ENCODE data around the gene HDAC7.
"Not testable (repeated sequence)": the region's sequence is repeated elsewhere in the genome, so short reads cannot be mapped to it uniquely, and the experiment has no call there.

The HDAC7 gene

DNA sequence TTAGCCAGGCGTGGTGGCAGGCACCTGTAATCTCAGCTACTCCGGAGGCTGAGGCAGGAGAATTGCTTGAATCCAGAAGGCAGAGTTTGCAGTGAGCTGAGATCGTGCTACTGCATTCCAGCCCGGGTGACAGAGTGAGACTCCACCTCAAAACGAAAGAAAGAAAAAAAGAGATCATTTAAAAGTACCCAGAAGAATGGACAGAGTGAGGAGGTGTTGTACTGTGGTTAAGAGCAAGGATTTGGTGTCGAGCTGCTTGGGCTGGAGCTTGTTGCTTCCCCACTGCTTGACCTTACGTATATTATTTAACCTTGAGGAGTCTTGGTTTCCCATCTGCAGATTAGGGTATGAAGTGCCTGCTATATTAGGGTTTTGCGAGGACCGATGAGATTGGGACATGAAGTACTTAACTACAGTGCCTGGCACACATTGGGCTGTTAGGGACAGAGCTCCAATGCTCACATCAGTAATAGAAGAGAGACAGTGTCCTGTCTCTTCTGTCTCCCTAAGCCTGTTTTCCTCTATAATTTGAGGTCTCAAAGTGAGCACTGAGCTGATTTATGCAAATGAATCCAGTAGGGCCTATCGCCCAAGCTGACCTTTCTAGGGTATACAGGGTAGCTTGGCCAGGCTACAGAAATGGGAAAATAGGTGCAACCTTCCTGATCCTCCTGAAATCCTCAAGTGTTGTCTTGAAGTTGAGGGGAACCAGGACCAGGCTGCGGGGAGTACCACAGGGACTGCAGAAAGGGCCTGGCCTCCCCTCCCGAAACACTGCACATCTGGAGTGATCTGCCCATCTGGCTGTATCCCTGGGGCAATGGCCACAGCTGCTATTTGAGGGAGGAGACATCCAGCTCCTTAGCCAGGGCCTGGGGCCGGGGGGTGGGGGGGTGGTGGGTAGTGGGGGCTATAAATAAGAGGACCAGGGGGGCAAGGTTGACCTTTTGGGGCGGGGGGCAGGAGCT, 8.6 kb upstream of the HDAC7 start:
- DNase-seq (ENCODE audit: low spot score) = no peak

DNA sequence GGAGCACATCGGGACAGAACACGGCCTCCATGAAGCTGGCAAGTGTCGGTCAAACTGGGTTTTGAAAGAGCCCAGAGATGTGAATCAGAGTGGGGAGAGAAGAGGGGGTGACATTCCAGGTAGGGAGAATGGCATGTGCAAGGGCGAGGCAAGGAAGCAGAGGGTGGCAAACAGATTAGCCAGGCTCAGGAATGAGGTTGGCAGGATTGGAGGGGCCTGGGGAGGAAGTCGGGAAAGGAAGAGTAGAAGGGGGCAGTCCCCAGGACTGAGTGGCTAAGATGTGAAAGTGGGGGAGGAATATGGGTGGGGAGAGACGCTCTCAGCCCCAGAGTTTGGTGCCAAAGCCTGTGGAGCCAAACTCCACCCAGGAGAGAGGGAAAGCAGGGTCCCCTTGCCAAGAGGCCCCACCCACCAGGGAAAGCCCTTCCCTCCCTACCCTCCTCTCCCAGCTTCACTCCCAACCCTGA, 5.5 kb upstream of the HDAC7 start:
- no peak for DNase-seq (ENCODE audit: low spot score)

- no peak for DNase-seq (ENCODE audit: low spot score)
Observed at GRCh38 chr12:47824635-47825034, 4.9 kb upstream of the HDAC7 start.

- DNase-seq (ENCODE audit: low spot score) = no peak
Observed at GRCh38 chr12:47824198-47824597, 4.5 kb upstream of the HDAC7 start.

DNA sequence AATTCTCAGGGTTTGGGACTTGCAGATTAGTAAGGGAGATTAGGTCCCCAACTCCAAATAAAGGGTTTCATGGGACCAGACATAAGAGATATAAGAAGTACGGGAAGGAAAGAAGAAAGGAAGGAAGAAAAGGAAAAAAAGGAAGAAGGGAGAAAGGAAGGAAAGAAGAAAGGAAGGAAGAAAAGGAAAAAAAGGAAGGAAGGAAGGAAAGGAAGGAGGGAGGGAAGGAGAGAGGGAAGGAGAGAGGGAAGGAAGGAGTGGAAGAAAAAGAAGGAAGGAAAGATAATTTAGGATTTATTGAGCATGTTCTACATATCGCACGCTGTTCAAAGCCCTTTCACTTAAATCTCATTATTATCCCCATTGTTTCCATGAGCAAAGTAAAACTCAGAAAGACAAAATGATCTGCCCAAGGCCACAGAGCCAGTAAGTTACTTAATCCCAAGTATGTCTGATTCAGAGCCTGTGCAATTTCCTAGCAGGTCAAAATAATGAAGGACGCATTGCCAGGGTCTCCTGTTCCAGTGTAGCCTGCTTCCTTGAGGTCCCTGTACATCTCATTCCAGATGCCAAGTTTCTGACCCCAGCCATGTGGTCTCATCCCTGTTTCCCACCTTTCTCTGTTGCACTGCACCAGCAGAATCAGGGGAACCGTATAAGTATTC, 3.9 kb upstream of the HDAC7 start:
- no peak for DNase-seq (ENCODE audit: low spot score)

GRCh38 chr12:47822863-47823262, 3.2 kb upstream of the HDAC7 start:
- no peak for DNase-seq (ENCODE audit: low spot score)

- DNase-seq (ENCODE audit: low spot score) = no peak
Observed at GRCh38 chr12:47822401-47822800, 2.7 kb upstream of the HDAC7 start.

DNA sequence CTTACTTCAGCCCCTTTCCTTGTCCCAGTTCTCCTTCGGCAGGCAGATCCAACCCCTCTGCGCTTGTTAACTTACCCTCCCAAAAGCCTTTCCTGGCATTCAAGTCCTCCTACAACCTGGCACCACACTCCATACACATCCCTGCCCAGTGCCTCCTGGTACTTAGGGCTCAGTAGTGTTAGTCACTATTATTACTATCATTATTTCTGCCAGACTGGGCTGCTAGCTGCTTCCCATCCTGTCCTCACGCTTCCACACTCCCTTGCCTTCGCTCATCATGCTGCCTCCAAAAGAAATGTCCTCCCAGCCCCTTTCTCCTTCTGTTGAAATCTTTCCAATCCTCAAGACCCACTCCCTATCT, 1.6 kb upstream of the HDAC7 start:
- DNase-seq (ENCODE audit: low spot score) = no peak

DNA sequence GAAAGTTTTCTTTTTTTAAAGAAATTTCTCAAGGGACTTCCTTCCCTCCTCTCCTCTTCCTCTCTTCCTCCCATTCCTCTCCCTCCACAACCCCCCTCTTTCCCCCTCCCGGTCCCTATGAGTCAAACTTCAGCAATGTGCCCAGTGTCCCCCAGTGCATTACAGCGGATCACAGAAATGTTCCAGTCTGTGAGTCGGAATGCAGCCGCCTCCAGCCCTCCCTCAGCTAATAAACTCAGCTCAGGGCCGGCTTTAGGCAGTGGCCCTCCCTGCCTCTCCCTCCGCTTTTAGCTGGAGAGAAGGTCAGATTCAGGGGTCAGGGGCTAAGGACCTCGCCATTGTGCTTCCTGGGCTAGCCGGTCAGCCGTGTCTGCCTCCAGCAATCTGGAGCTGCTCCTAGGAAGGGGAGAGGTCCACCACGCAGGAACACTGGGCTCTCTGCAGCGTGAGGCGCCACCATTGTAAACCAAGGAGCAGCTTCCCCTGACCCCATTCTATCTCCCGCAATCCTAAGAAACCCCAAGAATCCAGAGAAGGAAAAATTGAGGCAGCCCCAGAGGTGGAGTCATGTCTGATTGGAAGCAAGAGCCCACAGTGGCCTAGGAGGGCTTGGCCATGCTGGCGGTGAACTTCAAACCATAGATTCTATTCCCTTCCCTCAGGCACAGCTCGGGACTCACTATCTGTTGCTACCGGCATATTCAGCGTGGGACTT, 1.1 kb upstream of the HDAC7 start:
- no peak for DNase-seq (ENCODE audit: low spot score)

DNA sequence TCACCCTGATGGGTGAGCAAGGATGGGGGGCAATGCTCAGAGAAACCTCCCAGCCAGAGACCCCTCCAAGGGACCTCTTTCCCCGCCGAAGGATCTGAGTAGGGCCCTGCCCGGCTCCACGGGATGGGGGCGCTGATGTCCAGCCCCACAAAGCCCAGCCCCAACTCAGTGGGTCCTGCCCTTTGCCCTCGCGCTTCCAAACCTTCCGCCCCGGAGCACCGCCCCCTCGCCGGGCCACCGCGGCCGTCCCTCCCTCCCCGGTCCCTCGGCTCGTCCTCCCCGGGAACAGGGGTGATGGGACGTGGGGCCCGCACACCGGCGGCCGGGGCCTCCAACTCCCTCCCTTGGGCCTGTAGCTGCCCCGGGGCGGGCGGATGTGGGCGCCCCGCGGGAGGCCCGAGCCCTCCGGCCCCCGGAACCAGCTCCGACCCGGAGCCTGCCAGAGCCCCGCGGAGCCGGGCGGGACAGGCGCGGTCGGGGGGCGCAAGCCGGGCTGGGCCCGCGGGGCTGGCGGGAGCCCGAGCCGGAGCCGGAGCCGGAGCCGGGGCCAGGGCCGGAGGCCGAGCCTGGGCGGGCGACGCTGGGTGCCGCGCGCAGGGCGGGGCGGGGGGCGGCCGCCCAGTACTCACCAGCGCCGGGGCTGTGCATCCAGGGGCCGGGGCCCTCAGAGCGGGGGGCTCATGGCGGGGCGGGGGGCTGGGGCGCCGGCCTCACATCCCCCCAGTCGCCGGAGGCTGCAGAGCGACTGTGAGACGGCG, 386 bp downstream of the HDAC7 start:
- no peak for DNase-seq (ENCODE audit: low spot score)

- DNase-seq (ENCODE audit: low spot score) = no peak
Observed at GRCh38 chr12:47818467-47819137, 1.1 kb downstream of the HDAC7 start.

DNA sequence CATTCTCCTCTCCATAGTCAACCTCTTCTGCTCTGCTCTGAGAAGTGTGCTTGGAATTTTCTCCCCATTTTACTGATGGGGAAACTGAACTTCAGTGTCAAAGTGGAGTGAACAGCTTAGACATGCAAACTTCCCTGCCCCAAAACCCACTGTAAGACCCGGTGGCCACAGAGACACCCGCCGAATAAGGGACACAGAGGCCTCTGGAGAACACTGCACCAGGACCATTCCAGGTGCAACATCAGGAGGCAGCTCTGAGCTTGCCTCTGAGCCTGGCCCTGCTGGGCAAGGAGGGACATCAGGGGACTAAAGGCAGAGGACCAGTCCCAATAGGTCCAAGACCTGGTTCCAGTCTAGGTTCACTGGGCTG, 1.7 kb downstream of the HDAC7 start:
- no peak for DNase-seq (ENCODE audit: low spot score)

DNA sequence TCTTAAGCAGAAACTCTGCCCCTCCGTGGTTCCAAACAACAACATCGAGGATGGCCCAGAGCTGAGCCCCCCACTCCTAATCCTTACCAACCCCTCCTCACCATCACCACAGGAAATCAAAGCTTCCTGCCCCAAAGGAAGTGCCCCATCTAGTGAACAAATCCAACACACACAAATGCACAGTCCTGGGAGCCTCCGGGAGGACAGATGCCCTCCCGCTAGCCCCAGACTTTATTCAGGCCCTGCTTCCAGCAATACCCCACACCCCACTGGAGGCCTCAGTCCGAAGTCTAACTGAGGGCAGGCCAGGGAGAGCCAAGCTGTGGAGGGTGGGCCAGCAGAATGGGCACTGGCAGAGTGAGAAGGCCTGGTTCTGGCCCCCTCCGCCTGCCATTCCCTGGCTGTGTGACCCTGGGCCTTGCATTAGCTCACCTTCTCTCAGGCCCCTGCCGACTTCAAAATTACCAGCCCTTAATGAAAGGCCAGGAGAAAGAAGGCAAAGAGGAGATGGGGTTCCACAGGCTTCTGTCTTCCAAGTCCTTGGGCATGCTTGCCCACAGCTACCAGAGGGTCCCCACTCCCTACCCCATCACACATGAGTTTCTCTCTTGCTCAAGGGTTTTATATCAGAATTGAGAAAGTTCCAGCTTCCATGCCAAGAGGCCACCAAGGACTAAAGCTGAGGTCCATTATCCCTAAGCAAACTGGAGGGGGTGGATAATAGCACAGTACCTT, 2.3 kb downstream of the HDAC7 start:
- DNase-seq (ENCODE audit: low spot score) = no peak

GRCh38 chr12:47816403-47817271, 3.1 kb downstream of the HDAC7 start:
- DNase-seq (ENCODE audit: low spot score) = no peak

- DNase-seq (ENCODE audit: low spot score) = not testable (repeated sequence)
Observed at GRCh38 chr12:47815447-47815846, 4.3 kb downstream of the HDAC7 start.

GRCh38 chr12:47814539-47815170, 5.0 kb downstream of the HDAC7 start:
- DNase-seq (ENCODE audit: low spot score) = no peak

DNA sequence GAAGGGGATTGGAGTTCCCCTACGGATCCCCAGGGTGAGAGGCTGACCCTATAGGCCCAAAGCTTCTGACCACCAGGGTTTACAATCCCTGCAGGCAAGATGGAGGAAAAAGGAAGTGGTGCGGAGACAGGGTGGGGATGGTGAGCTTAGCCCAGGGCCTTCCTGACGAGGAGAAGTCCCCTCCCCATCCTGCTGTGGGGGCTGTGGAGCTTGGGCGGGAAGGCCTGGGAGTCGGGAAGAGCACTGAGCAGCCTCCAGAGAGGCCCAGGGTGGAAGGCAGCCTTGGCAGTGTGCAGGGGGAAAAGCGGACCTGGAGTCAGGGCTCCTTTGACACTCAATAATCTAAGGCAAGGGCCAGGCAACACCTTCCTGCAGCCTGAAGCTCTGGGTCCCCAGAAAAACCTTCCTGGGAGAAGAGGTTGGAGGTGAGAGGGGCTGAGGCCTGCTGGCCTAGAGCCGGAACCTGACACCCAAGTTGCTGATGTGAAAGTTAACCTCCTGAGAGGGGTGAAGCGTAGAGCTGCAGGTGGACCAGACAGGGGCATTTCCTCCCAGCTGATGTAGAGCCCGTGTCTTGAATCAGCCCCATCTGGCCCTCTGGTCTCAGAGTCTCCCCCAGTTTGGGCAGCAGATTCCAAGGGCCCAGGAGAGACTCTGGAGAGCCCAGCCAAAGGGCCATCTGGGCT, 6.0 kb downstream of the HDAC7 start:
- DNase-seq (ENCODE audit: low spot score) = no peak

- peak; percentile 50 for DNase-seq (ENCODE audit: low spot score)
Observed at GRCh38 chr12:47812797-47813510, 6.7 kb downstream of the HDAC7 start.
